Measurements from ENCODE around the gene PDZD8. TPM values are rescaled to one million over a fixed set of nuclear protein-coding genes. Genes with fewer than 3 reads are reported as not detected.

Gene PDZD8, protein sequence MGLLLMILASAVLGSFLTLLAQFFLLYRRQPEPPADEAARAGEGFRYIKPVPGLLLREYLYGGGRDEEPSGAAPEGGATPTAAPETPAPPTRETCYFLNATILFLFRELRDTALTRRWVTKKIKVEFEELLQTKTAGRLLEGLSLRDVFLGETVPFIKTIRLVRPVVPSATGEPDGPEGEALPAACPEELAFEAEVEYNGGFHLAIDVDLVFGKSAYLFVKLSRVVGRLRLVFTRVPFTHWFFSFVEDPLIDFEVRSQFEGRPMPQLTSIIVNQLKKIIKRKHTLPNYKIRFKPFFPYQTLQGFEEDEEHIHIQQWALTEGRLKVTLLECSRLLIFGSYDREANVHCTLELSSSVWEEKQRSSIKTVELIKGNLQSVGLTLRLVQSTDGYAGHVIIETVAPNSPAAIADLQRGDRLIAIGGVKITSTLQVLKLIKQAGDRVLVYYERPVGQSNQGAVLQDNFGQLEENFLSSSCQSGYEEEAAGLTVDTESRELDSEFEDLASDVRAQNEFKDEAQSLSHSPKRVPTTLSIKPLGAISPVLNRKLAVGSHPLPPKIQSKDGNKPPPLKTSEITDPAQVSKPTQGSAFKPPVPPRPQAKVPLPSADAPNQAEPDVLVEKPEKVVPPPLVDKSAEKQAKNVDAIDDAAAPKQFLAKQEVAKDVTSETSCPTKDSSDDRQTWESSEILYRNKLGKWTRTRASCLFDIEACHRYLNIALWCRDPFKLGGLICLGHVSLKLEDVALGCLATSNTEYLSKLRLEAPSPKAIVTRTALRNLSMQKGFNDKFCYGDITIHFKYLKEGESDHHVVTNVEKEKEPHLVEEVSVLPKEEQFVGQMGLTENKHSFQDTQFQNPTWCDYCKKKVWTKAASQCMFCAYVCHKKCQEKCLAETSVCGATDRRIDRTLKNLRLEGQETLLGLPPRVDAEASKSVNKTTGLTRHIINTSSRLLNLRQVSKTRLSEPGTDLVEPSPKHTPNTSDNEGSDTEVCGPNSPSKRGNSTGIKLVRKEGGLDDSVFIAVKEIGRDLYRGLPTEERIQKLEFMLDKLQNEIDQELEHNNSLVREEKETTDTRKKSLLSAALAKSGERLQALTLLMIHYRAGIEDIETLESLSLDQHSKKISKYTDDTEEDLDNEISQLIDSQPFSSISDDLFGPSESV
- total RNA-seq: 33.8 and 48.6 TPM in 2 replicates

DNA sequence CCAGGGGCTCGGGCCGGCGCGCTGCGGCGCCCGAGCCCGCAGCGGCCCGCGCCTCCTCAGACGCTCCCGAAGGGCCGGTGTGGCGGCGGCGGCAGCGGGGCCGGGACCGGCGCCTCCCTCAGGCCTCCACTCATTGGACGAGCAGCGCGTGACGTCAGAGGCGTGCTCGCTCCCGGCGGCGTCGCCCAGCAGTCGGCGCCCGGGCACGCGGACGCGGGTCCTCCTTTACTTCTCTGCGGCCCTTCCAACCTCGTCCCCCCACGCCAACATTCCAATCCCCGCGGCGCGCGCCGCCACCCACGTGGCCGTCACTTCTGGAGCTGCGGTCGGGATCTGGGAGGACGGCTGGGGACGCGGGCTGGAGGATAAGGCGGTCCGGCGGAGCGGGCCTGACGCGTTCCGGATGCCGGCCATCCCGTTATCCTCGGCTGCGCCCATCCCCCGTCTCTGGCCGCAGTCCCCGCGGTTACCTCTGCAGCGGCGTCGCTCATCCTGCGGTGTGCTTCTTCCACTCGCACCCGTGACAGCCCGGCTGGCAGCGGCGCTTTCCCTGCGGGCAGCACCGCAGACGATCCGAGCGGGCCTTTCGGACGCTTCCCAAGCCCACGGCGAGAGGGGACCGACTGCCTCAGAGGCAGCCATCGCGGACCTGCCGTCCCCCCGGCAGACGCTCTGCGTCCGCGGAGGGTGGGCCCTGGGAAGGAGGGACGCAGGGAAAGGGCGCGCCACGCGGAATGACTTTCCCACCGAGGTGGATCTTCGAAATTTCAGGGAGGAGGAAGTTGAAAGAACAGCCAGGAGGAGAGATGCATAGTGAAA, at the start of gene PDZD8:
Gene PDZD8, minus strand, starts transcription at position 81 of the 819 bp plus-strand sequence. CDS start 213 bp downstream, outside the sequence.

DNA sequence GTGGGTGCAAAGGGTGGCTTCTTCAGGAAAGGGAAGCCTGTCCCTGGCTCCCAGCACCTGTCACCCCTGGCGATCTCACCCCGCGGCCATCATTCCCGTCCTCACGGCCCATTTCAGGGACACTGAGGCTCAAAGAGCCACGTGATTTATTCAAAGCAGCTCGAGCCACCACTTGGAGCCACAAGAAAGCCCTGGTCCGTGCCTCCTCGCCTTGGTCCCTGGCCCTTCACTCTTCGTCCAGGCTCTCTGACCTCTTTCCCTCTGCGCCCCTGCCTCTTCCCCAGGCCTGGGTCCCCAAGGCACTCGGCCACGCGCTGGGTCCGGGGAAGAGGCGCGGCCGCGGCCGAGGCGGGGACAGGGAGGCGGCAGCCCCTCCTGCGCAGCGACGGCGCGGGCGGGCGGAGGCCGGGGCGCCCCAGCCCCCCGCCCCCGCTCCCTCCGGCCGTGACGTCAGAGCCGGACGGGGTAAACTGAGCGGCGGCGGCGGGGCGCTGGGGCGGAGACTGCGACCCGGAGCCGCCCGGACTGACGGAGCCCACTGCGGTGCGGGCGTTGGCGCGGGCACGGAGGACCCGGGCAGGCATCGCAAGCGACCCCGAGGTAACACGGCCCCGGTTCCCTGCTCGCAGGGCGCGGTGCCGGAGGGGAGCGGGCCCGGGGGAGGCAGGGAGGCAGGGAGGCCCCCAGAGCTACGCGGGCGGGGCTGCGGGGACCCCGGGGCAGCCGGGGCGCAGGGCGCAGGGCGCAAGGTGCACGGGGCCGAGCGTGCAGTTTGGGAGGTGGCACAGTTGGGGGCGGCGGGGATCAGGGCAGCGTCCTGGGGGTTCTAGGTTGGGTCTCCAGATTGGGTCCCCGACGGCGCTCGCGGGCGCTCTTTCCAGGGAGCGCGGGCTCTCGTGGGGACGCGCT, 134.4 kb downstream of the PDZD8 start, which contains the start of gene SLC18A2:
Gene SLC18A2, plus strand, starts transcription at position 494 of the 909 bp plus-strand sequence. CDS start 580 bp downstream, outside the sequence.

Other genes starting within 250 kb of the PDZD8 start
- under 0.01 TPM in 1 of 2 replicates, not detected in the other for gene VAX1, start 237.2 kb downstream of the PDZD8 start, total RNA-seq
- not detected in 2 replicates for gene KCNK18, start 178.0 kb downstream of the PDZD8 start, total RNA-seq
- not detected in 2 replicates for gene SLC18A2, start 134.3 kb downstream of the PDZD8 start, total RNA-seq
- not detected in 2 replicates for gene EMX2, start 167.3 kb upstream of the PDZD8 start, total RNA-seq